Measurements from ENCODE around the gene TRPM4.

The TRPM4 gene

DNA sequence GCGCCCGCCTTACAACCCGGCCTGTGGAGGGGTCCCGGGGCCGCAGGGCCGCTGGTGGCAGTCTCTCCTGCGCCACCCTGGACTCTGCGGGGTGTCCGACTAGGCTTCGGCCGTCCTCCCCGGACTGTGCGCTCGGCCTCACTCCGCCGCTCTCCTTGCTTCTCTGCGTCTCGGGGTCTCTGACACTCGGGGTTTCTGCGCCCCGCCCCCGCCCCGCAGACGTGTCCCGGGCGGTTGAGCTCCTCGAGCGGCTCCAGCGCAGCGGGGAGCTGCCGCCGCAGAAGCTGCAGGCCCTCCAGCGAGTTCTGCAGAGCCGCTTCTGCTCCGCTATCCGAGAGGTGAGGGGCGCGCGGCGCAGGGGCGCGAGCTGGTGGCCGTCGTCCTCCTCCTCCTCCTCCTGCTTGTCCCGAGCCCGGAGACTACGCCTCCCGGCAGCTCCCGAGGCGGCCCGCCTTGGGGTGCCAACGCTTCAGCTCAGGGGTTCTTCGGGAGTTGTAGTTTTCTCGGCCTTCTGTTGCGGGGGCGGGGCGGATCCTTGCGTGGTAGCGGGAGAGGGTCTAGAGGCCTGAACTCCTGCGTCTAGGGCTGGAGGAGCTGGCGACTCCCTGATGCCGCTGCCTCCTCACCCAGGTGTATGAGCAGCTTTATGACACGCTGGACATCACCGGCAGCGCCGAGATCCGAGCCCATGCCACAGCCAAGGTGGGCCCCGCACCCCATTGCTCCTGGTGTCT is 42.8 kb upstream of the TRPM4 start:
- TF ChIP-seq, protein P1, sequence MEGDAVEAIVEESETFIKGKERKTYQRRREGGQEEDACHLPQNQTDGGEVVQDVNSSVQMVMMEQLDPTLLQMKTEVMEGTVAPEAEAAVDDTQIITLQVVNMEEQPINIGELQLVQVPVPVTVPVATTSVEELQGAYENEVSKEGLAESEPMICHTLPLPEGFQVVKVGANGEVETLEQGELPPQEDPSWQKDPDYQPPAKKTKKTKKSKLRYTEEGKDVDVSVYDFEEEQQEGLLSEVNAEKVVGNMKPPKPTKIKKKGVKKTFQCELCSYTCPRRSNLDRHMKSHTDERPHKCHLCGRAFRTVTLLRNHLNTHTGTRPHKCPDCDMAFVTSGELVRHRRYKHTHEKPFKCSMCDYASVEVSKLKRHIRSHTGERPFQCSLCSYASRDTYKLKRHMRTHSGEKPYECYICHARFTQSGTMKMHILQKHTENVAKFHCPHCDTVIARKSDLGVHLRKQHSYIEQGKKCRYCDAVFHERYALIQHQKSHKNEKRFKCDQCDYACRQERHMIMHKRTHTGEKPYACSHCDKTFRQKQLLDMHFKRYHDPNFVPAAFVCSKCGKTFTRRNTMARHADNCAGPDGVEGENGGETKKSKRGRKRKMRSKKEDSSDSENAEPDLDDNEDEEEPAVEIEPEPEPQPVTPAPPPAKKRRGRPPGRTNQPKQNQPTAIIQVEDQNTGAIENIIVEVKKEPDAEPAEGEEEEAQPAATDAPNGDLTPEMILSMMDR (conservative IDR thresholded peaks at IDR 0.05): no peak
- peak overlapping the region; percentile 76 for H3K27ac ChIP-seq

DNA sequence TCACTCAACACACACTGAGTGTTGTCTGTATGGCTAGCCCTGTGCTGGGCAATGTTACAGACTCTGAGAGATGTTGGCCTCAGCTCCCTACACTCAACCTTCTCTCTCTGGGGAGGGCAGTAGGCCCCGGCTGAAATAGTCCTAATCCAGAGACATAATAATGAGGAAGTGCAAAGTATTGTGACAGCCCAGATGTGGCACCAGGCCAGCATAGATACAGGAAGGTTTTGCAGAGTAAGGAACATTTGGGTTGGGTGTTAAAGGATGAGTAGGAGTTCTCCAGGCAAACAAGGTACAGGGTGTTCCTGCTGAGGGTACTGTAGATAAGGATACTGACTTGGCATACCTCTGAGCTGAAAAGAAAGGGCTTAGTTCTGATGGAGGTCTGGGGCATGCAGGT is 41.0 kb upstream of the TRPM4 start:
- H3K27ac ChIP-seq: no peak overlapping the region
- TF ChIP-seq, protein P1 (conservative IDR thresholded peaks at IDR 0.05): no peak

DNA sequence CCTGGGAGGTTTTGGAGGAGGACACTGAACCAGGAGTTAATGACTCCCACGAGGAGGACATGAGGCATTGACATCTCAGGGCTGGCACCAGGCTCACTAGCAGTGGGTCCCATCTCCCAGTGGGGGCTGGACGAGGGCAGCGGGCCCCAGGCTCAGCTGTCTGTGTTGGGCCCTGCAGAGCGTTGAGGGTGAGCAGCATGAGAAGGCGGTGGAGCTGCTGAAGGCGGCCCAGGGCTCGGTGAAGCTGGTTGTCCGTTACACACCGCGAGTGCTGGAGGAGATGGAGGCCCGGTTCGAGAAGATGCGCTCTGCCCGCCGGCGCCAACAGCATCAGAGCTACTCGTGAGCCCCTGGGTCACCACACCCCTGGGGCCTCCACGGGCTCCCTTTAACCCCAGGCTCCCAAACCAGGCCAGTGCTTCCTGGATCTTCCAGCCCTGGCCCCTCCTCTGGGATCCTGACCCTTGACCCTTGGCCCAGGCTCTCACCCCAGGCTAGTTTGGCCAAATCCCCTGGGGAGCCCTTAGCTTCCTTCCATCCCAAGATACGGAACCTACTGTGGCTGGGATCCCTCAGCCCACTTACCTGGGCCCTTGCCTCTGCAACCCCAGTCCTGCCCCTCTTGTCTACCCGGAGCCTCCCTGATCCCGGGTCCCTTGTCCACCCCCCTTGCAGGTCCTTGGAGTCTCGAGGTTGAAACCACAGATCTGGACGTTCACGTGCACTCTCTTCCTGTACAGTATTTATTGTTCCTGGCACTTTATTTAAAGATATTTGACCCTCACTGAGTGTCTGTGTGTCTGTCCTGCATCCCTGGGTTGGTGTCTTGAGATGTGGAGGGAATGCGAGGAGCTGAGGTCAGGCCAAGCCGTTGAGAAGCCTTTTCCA is 39.7 kb upstream of the TRPM4 start:
- H3K27ac ChIP-seq: peak overlapping the region; percentile 96
- TF ChIP-seq, protein P1 (conservative IDR thresholded peaks at IDR 0.05): no peak

DNA sequence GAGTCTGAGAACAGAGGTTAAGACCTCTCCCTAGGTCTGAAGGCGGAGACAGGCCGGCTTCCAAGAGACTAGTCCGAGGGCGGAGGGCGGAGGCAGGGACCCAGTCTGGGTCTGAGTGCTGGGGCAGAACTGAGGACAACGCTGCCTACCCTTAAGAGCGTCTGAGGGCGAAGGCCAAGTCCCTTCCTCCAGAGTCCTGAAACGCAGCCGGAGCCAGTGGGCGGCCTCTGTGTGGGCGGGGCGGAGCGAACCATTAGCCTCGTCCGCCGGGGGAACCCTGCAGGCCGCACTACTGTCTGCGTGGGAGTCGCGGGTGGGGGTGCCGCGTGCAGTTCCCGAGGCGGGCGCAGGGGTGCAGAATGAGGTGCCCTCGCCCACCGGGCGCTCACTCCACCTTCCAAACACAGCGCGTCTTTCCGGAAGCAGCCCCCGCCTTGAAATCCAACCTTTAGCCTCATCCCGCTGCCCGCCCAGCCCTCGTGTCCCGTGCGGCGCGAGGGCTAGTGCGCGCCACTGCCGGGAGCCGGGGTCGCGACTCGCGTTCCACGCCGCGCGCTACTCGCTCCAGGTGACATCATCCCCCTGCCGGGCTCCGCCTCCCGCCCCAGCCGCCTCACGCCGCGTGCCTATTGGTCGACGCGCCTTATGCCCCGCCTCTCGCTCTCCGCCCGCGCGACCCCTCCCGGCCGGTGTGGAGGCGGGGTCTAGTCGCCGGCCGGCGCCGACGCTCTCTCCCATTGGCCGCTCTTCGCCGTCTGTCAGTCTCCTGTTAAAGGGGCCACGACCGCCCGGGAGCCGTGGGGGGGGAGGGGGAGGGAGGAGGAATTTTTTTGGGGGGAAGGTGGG is 38.8 kb upstream of the TRPM4 start, which contains the start of gene C19orf73:
Gene C19orf73 (minus strand): TSS at position 579 of the 846 bp plus-strand sequence. CDS start 121 bp downstream, at position 458.
- TF ChIP-seq, protein P1 (conservative IDR thresholded peaks at IDR 0.05): 0 out of 2 replicates have a peak, but pooled peaks have one; percentile 10
- peak within 1 kb of the TSS; percentile 96 for H3K27ac ChIP-seq

DNA sequence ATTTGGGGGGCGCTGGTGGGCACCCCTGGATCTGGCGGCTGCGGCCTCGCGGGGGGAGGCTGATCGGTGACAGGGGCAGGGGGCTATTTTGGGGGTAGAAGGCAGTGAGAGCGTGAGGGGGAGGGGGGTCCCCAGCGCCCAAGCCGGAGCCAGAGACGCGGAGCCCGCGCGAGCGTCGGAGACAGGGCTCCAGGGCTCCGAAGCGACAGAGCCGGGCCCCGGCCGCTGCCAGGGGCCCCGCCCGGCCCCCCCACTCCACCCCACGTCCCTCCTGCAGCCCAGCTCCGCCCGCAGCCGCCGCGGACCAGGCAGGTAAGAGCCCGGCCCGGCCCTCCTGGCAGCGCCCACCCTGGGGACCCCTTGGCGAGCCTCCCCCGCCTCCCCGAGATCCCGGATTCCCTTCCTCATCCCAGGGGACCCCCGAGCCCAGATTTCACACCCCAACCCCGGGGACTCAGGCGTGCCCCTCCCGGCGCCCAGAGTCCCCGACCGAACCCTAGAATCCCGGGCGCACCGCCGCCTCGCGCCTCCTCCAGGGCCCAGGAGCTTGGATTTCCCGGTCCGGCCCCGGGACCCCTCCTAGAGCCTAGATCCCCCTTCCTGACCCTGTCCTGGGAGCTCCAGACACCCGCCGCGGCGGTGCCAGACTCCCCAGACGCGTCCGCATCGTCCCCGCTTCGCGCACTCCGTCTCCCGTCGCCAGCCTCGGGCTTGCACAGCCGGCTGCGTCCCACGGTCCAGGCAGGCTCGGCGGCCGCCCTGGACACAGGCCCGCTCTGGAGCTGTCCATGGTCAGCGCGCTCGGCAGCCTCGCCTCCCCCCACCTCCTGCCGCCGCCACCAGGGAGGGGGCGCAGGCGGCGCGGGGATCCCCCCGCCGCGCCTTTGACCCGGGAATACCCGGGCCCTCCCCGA is 37.9 kb upstream of the TRPM4 start, which contains the start of gene PPFIA3:
Gene PPFIA3 (plus strand): TSS at position 134 of the 914 bp plus-strand sequence. CDS start 8,330 bp downstream, outside the sequence.
- peak within 1 kb of the TSS; percentile 96 for H3K27ac ChIP-seq
- TF ChIP-seq, protein P1 (conservative IDR thresholded peaks at IDR 0.05): no peak

DNA sequence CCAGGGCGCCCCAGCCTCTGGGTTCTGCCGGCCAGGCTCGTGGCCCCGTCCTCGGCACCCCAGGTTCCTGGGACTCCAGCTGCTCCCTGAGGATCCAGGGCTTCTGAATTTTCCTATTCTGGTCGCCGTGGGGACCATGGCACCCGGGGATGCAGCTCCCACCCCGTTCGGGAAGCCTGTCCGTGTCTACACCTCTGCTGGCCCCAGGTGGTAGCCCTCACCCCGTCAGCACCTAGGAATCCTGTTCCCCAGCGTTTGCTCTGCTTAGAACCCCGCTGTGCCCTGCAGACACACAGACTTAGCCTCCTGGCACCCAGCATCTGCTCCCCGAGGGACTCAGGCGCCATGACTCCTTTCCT is 37.3 kb upstream of the TRPM4 start:
- peak overlapping the region; percentile 96 for H3K27ac ChIP-seq
- TF ChIP-seq, protein P1 (conservative IDR thresholded peaks at IDR 0.05): no peak

All from VCaP (cell line).